A549 treated with AZD9567 at 1 μM for 4 hours (cell line): Measurements from ENCODE around the gene HDAC9. TPM values are rescaled to one million over a fixed set of nuclear protein-coding genes. Genes with fewer than 3 reads are reported as not detected.

Experiments used
- total RNA-seq: library from RNA; stranded (reverse); fragments of 200-300 nt; extraction: Qiagen RNA extraction; gene quantifications from 5 replicates; pipeline ENCODE4 v1.2.3, GENCODE V29; 2022; ENCODE audit not compliant: insufficient read depth

The HDAC9 gene
- total RNA-seq = 0.17 to 0.23 TPM (median 0.20 TPM) in 4 of 5 replicates, not detected in the other

GRCh38 chr7:18495412-18496340 lies at the start of gene HDAC9:
HDAC9 (plus strand) TSS chr7:18495749; CDS start chr7:18496303, 554 bp downstream.

